Trophoblast cell (in vitro differentiated cells and primary cell): ENCODE data around the gene DACT1. TPM values are rescaled to one million over a fixed set of nuclear protein-coding genes. Genes with fewer than 3 reads are reported as not detected.
A peak's percentile ranks its signal among the peaks of the same experiment; 100 is the strongest.
"Not testable (repeated sequence)": the region's sequence is repeated elsewhere in the genome, so short reads cannot be mapped to it uniquely, and the experiment has no call there.

ENCODE experiments used
- DNase-seq, 2 donors: peaks; one replicate each; pipeline ENCODE4 v3.0.0-alpha.2; 2016
- H2AFZ ChIP-seq: 2 replicates; pipeline ENCODE4 v1.6.1; 2013; ENCODE audit warnings: low read length, moderate library complexity, mild to moderate bottlenecking; ENCODE audit not compliant: insufficient read depth, poor library complexity
- H2AK5ac ChIP-seq: 2 replicates; pipeline ENCODE4 v1.6.1; 2013; ENCODE audit warnings: mild to moderate bottlenecking, low read length
- H2BK120ac ChIP-seq: 2 replicates; pipeline ENCODE4 v1.6.1; 2013; ENCODE audit warnings: low read length, mild to moderate bottlenecking, moderate library complexity; ENCODE audit not compliant: insufficient read depth, poor library complexity
- H2BK12ac ChIP-seq: 2 replicates; pipeline ENCODE4 v1.6.1; 2013; ENCODE audit warnings: mild to moderate bottlenecking, low read length, moderate library complexity
- H2BK5ac ChIP-seq: 2 replicates; pipeline ENCODE4 v1.6.1; 2013; ENCODE audit warnings: low read length, low read depth, moderate library complexity, mild to moderate bottlenecking; ENCODE audit not compliant: poor library complexity
- H3K14ac ChIP-seq: 2 replicates; pipeline ENCODE4 v1.6.1; 2013; ENCODE audit warnings: mild to moderate bottlenecking, low read length
- H3K18ac ChIP-seq: 2 replicates; pipeline ENCODE4 v1.6.1; 2013; ENCODE audit warnings: mild to moderate bottlenecking, low read length
- H3K23ac ChIP-seq: 2 replicates; pipeline ENCODE4 v1.6.1; 2013; ENCODE audit warnings: low read length
- H3K27ac ChIP-seq: 2 replicates; pipeline ENCODE4 v1.5.1; 2013; ENCODE audit warnings: low read depth, mild to moderate bottlenecking, inconsistent platforms, low read length, moderate library complexity
- H3K27me3 ChIP-seq: 2 replicates; pipeline ENCODE4 v1.6.1; 2013; ENCODE audit warnings: inconsistent platforms, mild to moderate bottlenecking, low read length, moderate library complexity; ENCODE audit not compliant: insufficient read depth
- H3K36me3 ChIP-seq, 2 experiments: 1 replicate in 1 of 2; 2 replicates in 1 of 2; pipeline ENCODE4 v1.6.1; 2013; ENCODE audit warnings: low read length in 2 of 2, mild to moderate bottlenecking in 2 of 2, moderate library complexity in 1 of 2; ENCODE audit not compliant: insufficient read depth in 2 of 2, control insufficient read depth in 1 of 2
- H3K4ac ChIP-seq: 2 replicates; pipeline ENCODE4 v1.6.1; 2013; ENCODE audit warnings: low read depth, mild to moderate bottlenecking, low read length, moderate library complexity
- H3K4me1 ChIP-seq, 2 experiments: 1 replicate in 1 of 2; 2 replicates in 1 of 2; pipeline ENCODE4 v1.6.1; 2013; ENCODE audit warnings: low read length in 2 of 2, mild to moderate bottlenecking in 2 of 2, moderate library complexity in 1 of 2; ENCODE audit not compliant: insufficient read depth in 2 of 2, control insufficient read depth in 1 of 2
- H3K4me2 ChIP-seq: 2 replicates; pipeline ENCODE4 v1.6.1; 2013; ENCODE audit warnings: inconsistent platforms, mild to moderate bottlenecking, low read length, moderate library complexity
- H3K4me3 ChIP-seq: 2 replicates; pipeline ENCODE4 v1.5.1; 2013; ENCODE audit warnings: mild to moderate bottlenecking, low read depth, low read length, inconsistent platforms
- H3K79me1 ChIP-seq: one replicate; pipeline ENCODE4 v1.6.1; 2013; ENCODE audit warnings: low read length
- H3K79me2 ChIP-seq: 2 replicates; pipeline ENCODE4 v1.6.1; 2013; ENCODE audit warnings: low read length, mild to moderate bottlenecking; ENCODE audit not compliant: control insufficient read depth, insufficient read depth, poor library complexity
- H3K9ac ChIP-seq: 2 replicates; pipeline ENCODE4 v1.6.1; 2013; ENCODE audit warnings: mild to moderate bottlenecking, low read length
- H3K9me3 ChIP-seq: 2 replicates; pipeline ENCODE4 v1.6.1; 2013; ENCODE audit warnings: low read depth, mild to moderate bottlenecking, control low read depth, inconsistent platforms, low read length; ENCODE audit not compliant: insufficient read depth
- H4K12ac ChIP-seq: 2 replicates; pipeline ENCODE4 v1.6.1; 2013; ENCODE audit warnings: low read depth, mild to moderate bottlenecking, low read length, moderate library complexity
- H4K8ac ChIP-seq: 2 replicates; pipeline ENCODE4 v1.6.1; 2013; ENCODE audit warnings: low read depth, mild to moderate bottlenecking, low read length, moderate library complexity
- H4K91ac ChIP-seq: one replicate; pipeline ENCODE4 v1.6.1; 2013; ENCODE audit warnings: low read depth, mild to moderate bottlenecking, low read length, moderate library complexity
- WGBS: extraction: QIAGEN DNeasy Blood & Tissue Kit; methylation state at CpG from one replicate; pipeline ENCODE4 v1.1.7; 2013; ENCODE audit warnings: missing lambda C conversion rate; ENCODE audit not compliant: insufficient read length, insufficient coverage; ENCODE audit errors: extremely low coverage; 5-methylcytosine and 5-hydroxymethylcytosine counted together
- polyA plus RNA-seq: library from polyadenylated mRNA; stranded (reverse); fragments of 200-250 nt; gene quantifications from 2 replicates; pipeline ENCODE4 v1.2.3, GENCODE V29; 2013

Gene DACT1
- 75.1 and 80.9 TPM in 2 replicates for polyA plus RNA-seq

- H3K27ac ChIP-seq, result peak within 1 kb of the TSS; percentile 99
- peak; percentile 20 to 60 for DNase-seq
- H3K4me1 ChIP-seq, result peaks cover 12% of the 10 kb centered on the region in 2 experiments
- H2AFZ ChIP-seq, result peak within 1 kb of the TSS; percentile 71
- no peaks in the 10 kb centered on the region for H3K27me3 ChIP-seq
- H2BK5ac ChIP-seq, result peak within 1 kb of the TSS; percentile 85
- H2BK12ac ChIP-seq, result peak within 1 kb of the TSS; percentile 89
- H4K91ac ChIP-seq, result peak within 1 kb of the TSS; percentile 95
- H3K4me3 ChIP-seq, result peak within 1 kb of the TSS; percentile 98
- peak within 1 kb of the TSS; percentile 89 for H2BK120ac ChIP-seq
- no peaks in the 10 kb centered on the region for H3K9me3 ChIP-seq
- H3K9ac ChIP-seq, result peak within 1 kb of the TSS; percentile 100
- no peak within 1 kb of the TSS for H3K23ac ChIP-seq
- peaks cover 17% of the 10 kb centered on the region for H3K79me2 ChIP-seq
- peak within 1 kb of the TSS; percentile 84 for H4K8ac ChIP-seq
- peak within 1 kb of the TSS; percentile 99 for H3K14ac ChIP-seq
- H4K12ac ChIP-seq, result peak within 1 kb of the TSS; percentile 80
- WGBS, result no CpG with 5 or more reads among the region's 94 CpGs
- peak within 1 kb of the TSS; percentile 95 for H3K4ac ChIP-seq
- peaks cover 9 to 13% of the 10 kb centered on the region in 2 experiments for H3K36me3 ChIP-seq
- peaks cover 36% of the 10 kb centered on the region for H3K79me1 ChIP-seq
- H3K4me2 ChIP-seq, result peak within 1 kb of the TSS; percentile 80
- H3K18ac ChIP-seq, result peak within 1 kb of the TSS; percentile 98
- peak within 1 kb of the TSS; percentile 21 for H2AK5ac ChIP-seq
Observed at GRCh38 chr14:58637391-58638230, at the start of gene DACT1. DACT1 (plus strand) TSS chr14:58637962; CDS start chr14:58638203, 241 bp downstream.

- WGBS, result no CpG with 5 or more reads among the region's 18 CpGs
- H2AFZ ChIP-seq, H3K79me2 ChIP-seq, H3K23ac ChIP-seq, H3K27ac ChIP-seq, H2AK5ac ChIP-seq, H3K9me3 ChIP-seq, H2BK12ac ChIP-seq, H3K4ac ChIP-seq, H3K79me1 ChIP-seq, H3K9ac ChIP-seq, H4K12ac ChIP-seq, H3K18ac ChIP-seq, H2BK120ac ChIP-seq, H3K4me2 ChIP-seq, H4K8ac ChIP-seq, H4K91ac ChIP-seq, H3K36me3 ChIP-seq, H2BK5ac ChIP-seq, H3K4me1 ChIP-seq, H3K4me3 ChIP-seq, DNase-seq, H3K27me3 ChIP-seq, H3K14ac ChIP-seq: not testable (repeated sequence)
Observed at GRCh38 chr14:58588321-58588720, 49.4 kb upstream of the DACT1 start.

- Histone ChIP-seq H2BK12ac (no peak overlapping the region), H3K79me2 (no peaks in the 10 kb centered on the region), H3K79me1 (no peaks in the 10 kb centered on the region), H3K18ac (no peak overlapping the region), H3K27ac (no peak overlapping the region), H2AFZ (no peak overlapping the region), H3K4me1 (no peaks in the 10 kb centered on the region), H3K9ac (peak overlapping the region; percentile 40), H4K8ac (no peak overlapping the region), H2AK5ac (no peak overlapping the region), H3K9me3 (no peaks in the 10 kb centered on the region), H3K23ac (no peak overlapping the region), H3K36me3 (no peaks in the 10 kb centered on the region), H3K4me3 (no peak overlapping the region), H2BK5ac (no peak overlapping the region), H3K27me3 (no peaks in the 10 kb centered on the region), H3K4ac (no peak overlapping the region), H4K12ac (no peak overlapping the region), H2BK120ac (no peak overlapping the region), H3K4me2 (no peak overlapping the region), H3K14ac (no peak overlapping the region), H4K91ac (no peak overlapping the region)
- WGBS, result no CpG with 5 or more reads among the region's 4 CpGs
- DNase-seq, result no peak
Observed at GRCh38 chr14:58593977-58594376, 43.8 kb upstream of the DACT1 start.

GRCh38 chr14:58597041-58597440 lies 40.7 kb upstream of the DACT1 start:
- H3K23ac ChIP-seq, result no peak overlapping the region
- no peak overlapping the region for H2BK5ac ChIP-seq
- no peaks in the 10 kb centered on the region for H3K4me1 ChIP-seq
- H4K12ac ChIP-seq, result no peak overlapping the region
- DNase-seq, result no peak
- H4K91ac ChIP-seq, result no peak overlapping the region
- no peak overlapping the region for H2AK5ac ChIP-seq
- no peak overlapping the region for H4K8ac ChIP-seq
- H3K4ac ChIP-seq, result no peak overlapping the region
- no peaks in the 10 kb centered on the region for H3K36me3 ChIP-seq
- no peaks in the 10 kb centered on the region for H3K27me3 ChIP-seq
- WGBS, result no CpG with 5 or more reads among the region's 4 CpGs
- no peaks in the 10 kb centered on the region for H3K9me3 ChIP-seq
- no peak overlapping the region for H3K27ac ChIP-seq
- no peaks in the 10 kb centered on the region for H3K79me2 ChIP-seq
- no peak overlapping the region for H3K18ac ChIP-seq
- no peak overlapping the region for H3K4me2 ChIP-seq
- H2BK12ac ChIP-seq, result no peak overlapping the region
- H3K4me3 ChIP-seq, result no peak overlapping the region
- no peak overlapping the region for H2AFZ ChIP-seq
- no peak overlapping the region for H2BK120ac ChIP-seq
- no peak overlapping the region for H3K14ac ChIP-seq
- H3K9ac ChIP-seq, result no peak overlapping the region
- H3K79me1 ChIP-seq, result no peaks in the 10 kb centered on the region
